Omental fat pad (tissue), 4 donors: Measurements from ENCODE around the gene EIF3D. TPM values are rescaled to one million over a fixed set of nuclear protein-coding genes. Genes with fewer than 3 reads are reported as not detected.
A peak's percentile ranks its signal among the peaks of the same experiment; 100 is the strongest.
"Not testable (repeated sequence)": the region's sequence is repeated elsewhere in the genome, so short reads cannot be mapped to it uniquely, and the experiment has no call there.

Experiments used
- ATAC-seq: fragments of 150-250 bp; one replicate; pipeline ENCODE4 v1.9.1; 2016; ENCODE audit warnings: mild to moderate bottlenecking, moderate library complexity; ENCODE audit not compliant: low FRiP score
- DNase-seq: peaks from one replicate; pipeline ENCODE4 v3.0.0-alpha.2; 2019; ENCODE audit warnings: low spot score
- CTCF ChIP-seq, 3 donors: fragments of 450-650 bp; IDR thresholded peaks; one replicate each; pipeline ENCODE4 v1.5.1; 2016 to 2017; ENCODE audit warnings: antibody characterized with exemption in 3 of 3, mild to moderate bottlenecking in 3 of 3, moderate library complexity in 2 of 3
- total RNA-seq, 4 donors: library from RNA; depleted of rRNA; stranded (reverse); fragments of >200 nt; gene quantifications; one replicate each; pipeline ENCODE4 v1.1.0, GENCODE V29; 2016

EIF3D gene
- total RNA-seq, 4 donors from 2014 or later, result 248 to 355 (median 268) TPM

GRCh38 chr22:36541831-36542411 is 13.0 kb upstream of the EIF3D start:
- DNase-seq (no peak), ATAC-seq (peak; percentile 62)
- no peak for TF ChIP-seq CTCF (IDR thresholded peaks at IDR 0.05)

- no peak for TF ChIP-seq CTCF (IDR thresholded peaks at IDR 0.05)
- ATAC-seq (no peak), DNase-seq (no peak)
Observed at GRCh38 chr22:36540867-36541642, 12.1 kb upstream of the EIF3D start.

- ATAC-seq, result no peak
- no peak for TF ChIP-seq CTCF (IDR thresholded peaks at IDR 0.05)
- no peak for DNase-seq
Observed at GRCh38 chr22:36538529-36538928, 9.6 kb upstream of the EIF3D start.

GRCh38 chr22:36536717-36537116 is 7.8 kb upstream of the EIF3D start:
- DNase-seq (no peak), ATAC-seq (no peak)
- TF ChIP-seq CTCF (IDR thresholded peaks at IDR 0.05), result no peak

GRCh38 chr22:36533320-36533719 is 4.4 kb upstream of the EIF3D start:
- not testable (repeated sequence) for ATAC-seq, DNase-seq

- ATAC-seq, result no peak
- no peak for DNase-seq
- TF ChIP-seq CTCF (IDR thresholded peaks at IDR 0.05), result no peak
Observed at GRCh38 chr22:36532466-36532865, 3.5 kb upstream of the EIF3D start.

- no peak for TF ChIP-seq CTCF (IDR thresholded peaks at IDR 0.05)
- ATAC-seq (peak; percentile 21), DNase-seq (no peak)
Observed at GRCh38 chr22:36528341-36528740, 625 bp downstream of the EIF3D start.
